ENCODE measurements around the gene QPCT. TPM values are rescaled to one million over a fixed set of nuclear protein-coding genes. Genes with fewer than 3 reads are reported as not detected.
"Not testable (repeated sequence)": the region's sequence is repeated elsewhere in the genome, so short reads cannot be mapped to it uniquely, and the experiment has no call there.

The QPCT gene
- total RNA-seq, 4 donors from 2014 or later = 2.1 to 13.7 (median 7.2) TPM

GRCh38 chr2:37378411-37378810, 34.0 kb downstream of the QPCT start:
- intact Hi-C loops (cut with DNase I) = no loop called here
- TF ChIP-seq CTCF (IDR thresholded peaks at IDR 0.05) = no peak
- TF ChIP-seq POLR2A (IDR thresholded peaks at IDR 0.05) = no peak
- Histone ChIP-seq H3K4me1 (peaks cover 0 to 16% (median 5%) of the 10 kb centered on the region in 3 donors), H3K27me3 (no peaks in the 10 kb centered on the region), H3K36me3 (no peaks in the 10 kb centered on the region), H3K9me3 (no peaks in the 10 kb centered on the region), H3K4me3 (no peak overlapping the region), H3K27ac (no peak overlapping the region)
- DNase-seq = no peak
- WGBS, 2 donors = 86 to 87% methylated on average over 6 to 7 of the region's 7 CpGs

- WGBS, 2 donors = 85 to 89% methylated on average over 5 of the region's 5 CpGs
- H3K4me3 ChIP-seq = no peak overlapping the region
These were observed 35.5 kb downstream of the QPCT start for GRCh38 chr2:37379881-37380296.

GRCh38 chr2:37380787-37381186, 36.4 kb downstream of the QPCT start:
- H3K4me1 ChIP-seq = peaks cover 0 to 16% (median 5%) of the 10 kb centered on the region in 3 donors
- H3K9me3 ChIP-seq; DNase-seq; H3K4me3 ChIP-seq; H3K27me3 ChIP-seq; H3K36me3 ChIP-seq; intact Hi-C loops (cut with DNase I); H3K27ac ChIP-seq: not testable (repeated sequence)
- WGBS, 2 donors = 80 to 84% methylated on average over 4 of the region's 4 CpGs

More at GRCh38 chr2:37379881-37380296, 35.5 kb downstream of the QPCT start:
- peaks cover 0 to 16% (median 5%) of the 10 kb centered on the region in 3 donors for H3K4me1 ChIP-seq
- TF ChIP-seq POLR2A (IDR thresholded peaks at IDR 0.05) (no peak), CTCF (IDR thresholded peaks at IDR 0.05) (no peak)
- no peaks in the 10 kb centered on the region for H3K27me3 ChIP-seq
- H3K36me3 ChIP-seq = no peaks in the 10 kb centered on the region
- no peak for DNase-seq
- no peak overlapping the region for H3K27ac ChIP-seq
- intact Hi-C loops (cut with DNase I) = no loop called here
- no peaks in the 10 kb centered on the region for H3K9me3 ChIP-seq

GRCh38 chr2:37384261-37384660, 39.8 kb downstream of the QPCT start:
- H3K27ac ChIP-seq; H3K4me3 ChIP-seq; DNase-seq; intact Hi-C loops (cut with DNase I); H3K27me3 ChIP-seq; H3K9me3 ChIP-seq; H3K36me3 ChIP-seq: not testable (repeated sequence)
- peaks cover 0 to 14% (median under 1%) of the 10 kb centered on the region in 3 donors for H3K4me1 ChIP-seq
- WGBS, 2 donors = 56 to 75% methylated on average over 4 of the region's 4 CpGs

GRCh38 chr2:37387148-37387835, 42.9 kb downstream of the QPCT start:
- Histone ChIP-seq H3K27ac (no peak overlapping the region), H3K9me3 (no peaks in the 10 kb centered on the region), H3K4me3 (no peak overlapping the region), H3K27me3 (no peaks in the 10 kb centered on the region), H3K36me3 (no peaks in the 10 kb centered on the region), H3K4me1 (peaks cover 13 to 32% (median 17%) of the 10 kb centered on the region in 3 donors)
- intact Hi-C loops (cut with DNase I) = no loop called here
- TF ChIP-seq CTCF (IDR thresholded peaks at IDR 0.05) (no peak), POLR2A (IDR thresholded peaks at IDR 0.05) (no peak)
- 77 to 95% methylated on average over 5 of the region's 5 CpGs for WGBS, 2 donors
- no peak for DNase-seq

GRCh38 chr2:37388074-37388473, 43.6 kb downstream of the QPCT start:
- intact Hi-C loops (cut with DNase I) = no loop called here
- Histone ChIP-seq H3K36me3 (no peaks in the 10 kb centered on the region), H3K27me3 (no peaks in the 10 kb centered on the region), H3K4me1 (peaks cover 13 to 32% (median 17%) of the 10 kb centered on the region in 3 donors), H3K9me3 (no peaks in the 10 kb centered on the region), H3K27ac (no peak overlapping the region), H3K4me3 (no peak overlapping the region)
- no peak for DNase-seq
- TF ChIP-seq POLR2A (IDR thresholded peaks at IDR 0.05) (no peak), CTCF (IDR thresholded peaks at IDR 0.05) (no peak)
- 39 to 58% methylated on average over 2 of the region's 2 CpGs for WGBS, 2 donors

Data from esophagus squamous epithelium (tissue), 5 donors.